Chondrocyte (in vitro differentiated cells): ENCODE results near the gene TIPARP. TPM values are rescaled to one million over a fixed set of nuclear protein-coding genes. Genes with fewer than 3 reads are reported as not detected.
"Not testable (repeated sequence)": the region's sequence is repeated elsewhere in the genome, so short reads cannot be mapped to it uniquely, and the experiment has no call there.

Experiments used
- DNase-seq: peaks from one replicate; pipeline ENCODE4 v3.0.0; 2021; ENCODE audit warnings: mixed read lengths, low spot score
- H3K27ac Mint-ChIP-seq: one replicate; pipeline ENCODE4 v1.8.0; 2021; ENCODE audit warnings: mild to moderate bottlenecking, moderate library complexity, mixed read lengths; ENCODE audit not compliant: unreplicated experiment
- H3K27me3 Mint-ChIP-seq: 2 replicates; pipeline ENCODE4 v1.8.0; 2021; ENCODE audit warnings: low read depth, mixed read lengths
- H3K36me3 Mint-ChIP-seq: 2 replicates; pipeline ENCODE4 v1.8.0; 2021; ENCODE audit warnings: low read depth, mixed read lengths
- H3K4me1 Mint-ChIP-seq: 2 replicates; pipeline ENCODE4 v1.8.0; 2021; ENCODE audit warnings: low read depth, mild to moderate bottlenecking, mixed read lengths
- H3K4me3 Mint-ChIP-seq: one replicate; pipeline ENCODE4 v1.8.0; 2021; ENCODE audit warnings: mild to moderate bottlenecking, moderate library complexity, mixed read lengths; ENCODE audit not compliant: unreplicated experiment
- H3K9me3 Mint-ChIP-seq: 2 replicates; pipeline ENCODE4 v1.8.0; 2021; ENCODE audit warnings: low read depth, mixed read lengths
- total RNA-seq: library from RNA; stranded (reverse); gene quantifications from 3 replicates; pipeline ENCODE4 v1.2.1, GENCODE V29; 2021
- TF ChIP-seq, protein P1 (sequence below): fragments of 200-600 bp; sonication (generic); IDR thresholded peaks from 2 replicates; pipeline ENCODE4 v1.5.0; 2021; ENCODE audit warnings: antibody characterized with exemption, mild to moderate bottlenecking, moderate library complexity

TIPARP gene
- total RNA-seq, 1 donor from 2014 or later = 65.3 TPM

DNA sequence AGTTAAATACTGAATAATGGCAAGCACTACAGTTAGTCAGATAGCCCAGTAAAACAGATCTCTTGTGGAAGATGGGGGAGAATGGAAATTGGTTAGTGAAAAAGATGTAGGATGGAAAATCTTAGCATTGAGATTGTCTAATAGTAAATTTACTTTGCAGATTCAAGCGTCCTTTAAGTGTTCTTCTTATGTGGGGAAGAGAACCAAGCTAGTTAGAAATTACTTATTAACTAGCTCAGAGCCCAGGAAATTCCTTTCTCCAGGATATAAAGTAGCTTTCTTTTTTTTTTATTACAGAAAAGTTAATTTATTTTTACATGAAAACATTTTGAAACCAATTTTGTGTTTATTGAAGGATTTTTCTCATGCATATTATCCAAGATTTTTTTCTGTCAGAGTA, 36.7 kb downstream of the TIPARP start:
- Mint-ChIP-seq H3K4me3 (no peak overlapping the region), H3K36me3 (peaks cover 28% of the 10 kb centered on the region), H3K27me3 (no peaks in the 10 kb centered on the region), H3K9me3 (no peaks in the 10 kb centered on the region), H3K27ac (peak overlapping the region; percentile 52), H3K4me1 (peaks cover 19% of the 10 kb centered on the region)
- TF ChIP-seq, protein P1, sequence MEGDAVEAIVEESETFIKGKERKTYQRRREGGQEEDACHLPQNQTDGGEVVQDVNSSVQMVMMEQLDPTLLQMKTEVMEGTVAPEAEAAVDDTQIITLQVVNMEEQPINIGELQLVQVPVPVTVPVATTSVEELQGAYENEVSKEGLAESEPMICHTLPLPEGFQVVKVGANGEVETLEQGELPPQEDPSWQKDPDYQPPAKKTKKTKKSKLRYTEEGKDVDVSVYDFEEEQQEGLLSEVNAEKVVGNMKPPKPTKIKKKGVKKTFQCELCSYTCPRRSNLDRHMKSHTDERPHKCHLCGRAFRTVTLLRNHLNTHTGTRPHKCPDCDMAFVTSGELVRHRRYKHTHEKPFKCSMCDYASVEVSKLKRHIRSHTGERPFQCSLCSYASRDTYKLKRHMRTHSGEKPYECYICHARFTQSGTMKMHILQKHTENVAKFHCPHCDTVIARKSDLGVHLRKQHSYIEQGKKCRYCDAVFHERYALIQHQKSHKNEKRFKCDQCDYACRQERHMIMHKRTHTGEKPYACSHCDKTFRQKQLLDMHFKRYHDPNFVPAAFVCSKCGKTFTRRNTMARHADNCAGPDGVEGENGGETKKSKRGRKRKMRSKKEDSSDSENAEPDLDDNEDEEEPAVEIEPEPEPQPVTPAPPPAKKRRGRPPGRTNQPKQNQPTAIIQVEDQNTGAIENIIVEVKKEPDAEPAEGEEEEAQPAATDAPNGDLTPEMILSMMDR = no peak
- DNase-seq = no peak

DNA sequence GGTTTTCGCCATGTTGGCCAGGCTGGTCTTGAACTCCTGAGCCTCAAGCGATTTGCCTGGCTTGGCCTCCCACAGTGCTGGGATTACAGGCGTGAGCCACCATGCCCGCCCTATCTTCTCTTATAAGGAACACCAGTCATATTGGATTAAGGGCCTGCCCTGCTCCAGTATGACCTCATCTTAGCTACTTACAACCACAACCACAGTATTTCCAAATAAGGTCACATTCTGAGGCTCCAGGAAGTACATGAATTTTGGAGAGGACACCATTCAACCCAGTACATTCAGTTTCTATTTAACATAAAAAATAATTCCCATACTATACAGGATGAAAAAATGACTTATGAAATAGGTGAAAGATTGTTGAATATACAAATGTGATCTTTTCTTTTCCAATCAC, 37.6 kb downstream of the TIPARP start:
- not testable (repeated sequence) for H3K4me3 Mint-ChIP-seq, H3K9me3 Mint-ChIP-seq, DNase-seq, H3K27me3 Mint-ChIP-seq, H3K27ac Mint-ChIP-seq
- Mint-ChIP-seq H3K36me3 (peaks cover 25% of the 10 kb centered on the region), H3K4me1 (peaks cover 19% of the 10 kb centered on the region)

DNA sequence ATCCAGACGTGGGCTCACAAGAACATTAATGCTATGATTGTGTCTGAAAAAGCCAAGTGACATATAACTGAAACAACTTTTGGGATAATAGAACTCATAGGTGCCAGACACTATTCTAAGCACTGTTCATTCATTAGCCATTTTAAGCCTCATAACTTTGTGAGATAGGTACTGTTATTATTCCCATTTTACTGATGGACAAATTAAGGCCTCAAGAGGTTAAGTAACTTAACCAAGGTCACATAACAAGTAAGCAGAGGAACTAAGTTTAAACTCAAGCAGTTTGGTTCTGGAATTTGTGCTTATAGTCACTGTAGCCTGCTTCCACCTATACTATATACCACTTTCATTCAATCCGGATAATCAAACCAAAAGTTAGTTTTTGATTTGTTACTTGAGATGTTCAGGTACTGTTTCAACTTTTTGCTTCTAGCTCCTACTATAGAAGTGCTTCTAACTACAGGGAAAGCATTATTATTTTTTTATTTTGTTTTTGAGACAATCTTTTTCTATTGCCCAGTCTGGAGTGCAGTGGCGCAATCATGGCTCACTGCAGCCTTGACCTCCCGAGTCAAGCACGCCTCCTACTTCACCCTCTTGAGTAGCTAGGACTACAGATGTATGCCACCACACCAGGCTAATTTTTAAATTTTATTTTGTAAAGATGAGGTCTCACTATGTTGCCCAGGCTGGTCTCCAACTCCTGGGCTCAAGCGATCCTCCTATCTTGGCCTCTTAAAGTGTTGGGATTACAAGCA, 41.9 kb downstream of the TIPARP start:
- peaks cover 24% of the 10 kb centered on the region for H3K4me1 Mint-ChIP-seq
- H3K36me3 Mint-ChIP-seq = peaks cover 19% of the 10 kb centered on the region
- H3K9me3 Mint-ChIP-seq = no peaks in the 10 kb centered on the region
- peak overlapping the region; percentile 2 for H3K27ac Mint-ChIP-seq
- TF ChIP-seq, protein P1 = no peak
- no peak for DNase-seq
- H3K4me3 Mint-ChIP-seq = no peak overlapping the region
- no peaks in the 10 kb centered on the region for H3K27me3 Mint-ChIP-seq

DNA sequence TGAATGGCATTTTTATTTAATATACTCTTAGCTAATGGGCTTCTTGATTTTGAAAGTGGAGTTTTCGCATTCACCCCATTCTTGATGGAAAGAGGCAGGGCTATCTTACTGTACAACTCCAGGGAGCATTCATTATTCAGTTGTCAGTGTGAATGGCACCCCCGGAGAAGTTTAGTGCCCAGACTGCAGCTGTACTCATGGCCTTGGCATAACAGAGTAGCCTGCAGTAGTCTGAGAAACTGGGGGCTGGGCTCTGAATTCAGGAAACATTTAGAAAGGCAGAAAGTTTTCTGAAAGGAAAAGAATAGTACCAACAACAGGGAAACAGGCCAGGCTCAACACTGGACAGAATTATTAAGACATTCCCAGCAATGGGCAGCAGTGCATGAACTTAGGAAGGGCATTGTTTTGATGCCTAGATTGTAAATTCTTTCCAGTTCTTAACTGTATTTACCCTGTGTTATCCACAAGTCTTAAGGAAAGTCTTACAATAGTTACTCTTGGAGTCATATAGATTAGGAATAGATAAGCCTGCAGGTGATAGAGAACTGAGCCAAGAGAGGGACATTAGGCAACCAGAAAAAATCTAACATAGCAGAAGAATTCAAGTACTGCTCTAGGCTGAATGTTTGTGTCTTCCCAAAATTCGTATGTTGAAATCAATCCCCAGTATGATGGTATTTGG, 44.4 kb downstream of the TIPARP start:
- Mint-ChIP-seq H3K4me3 (no peak overlapping the region), H3K27me3 (no peaks in the 10 kb centered on the region), H3K4me1 (peaks cover 26% of the 10 kb centered on the region), H3K27ac (peak overlapping the region; percentile 68), H3K36me3 (peaks cover 23% of the 10 kb centered on the region), H3K9me3 (no peaks in the 10 kb centered on the region)
- TF ChIP-seq, protein P1 = no peak
- no peak for DNase-seq

DNA sequence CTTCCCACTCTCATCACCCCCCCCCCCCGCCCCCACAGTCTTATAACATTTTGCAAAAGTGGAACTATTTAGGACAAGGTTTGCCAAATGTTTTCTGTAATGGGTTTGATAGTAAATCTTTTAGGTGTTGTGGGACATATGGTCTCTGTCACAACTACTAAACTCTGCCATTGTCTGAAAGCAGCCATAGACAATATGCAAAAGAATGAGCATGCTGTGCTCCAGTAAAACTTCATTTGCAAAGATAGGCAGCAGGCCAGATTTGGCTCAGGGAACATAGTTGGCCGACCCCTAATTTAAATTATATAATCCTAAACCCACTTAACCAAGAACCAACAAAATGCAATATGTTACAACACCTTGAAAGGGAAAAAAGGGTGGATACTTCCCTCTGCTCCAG, 46.4 kb downstream of the TIPARP start:
- peaks cover 15% of the 10 kb centered on the region for H3K36me3 Mint-ChIP-seq
- H3K27ac Mint-ChIP-seq = no peak overlapping the region
- H3K9me3 Mint-ChIP-seq = no peaks in the 10 kb centered on the region
- peaks cover 28% of the 10 kb centered on the region for H3K4me1 Mint-ChIP-seq
- DNase-seq = no peak
- H3K27me3 Mint-ChIP-seq = no peaks in the 10 kb centered on the region
- H3K4me3 Mint-ChIP-seq = no peak overlapping the region
- TF ChIP-seq, protein P1 = no peak
